Psoas muscle (tissue), 8 donors: ENCODE data around the gene TRAPPC2L. TPM values are rescaled to one million over a fixed set of nuclear protein-coding genes. Genes with fewer than 3 reads are reported as not detected.
A peak's percentile ranks its signal among the peaks of the same experiment; 100 is the strongest.

Experiments used
- ATAC-seq, 4 donors: fragments of 200-7000 bp; cut with Tn5 transposase; one replicate each; pipeline ENCODE4 v1.9.1; 2020; ENCODE audit warnings: moderate library complexity in 3 of 4, mild to moderate bottlenecking in 2 of 4
- DNase-seq, 2 donors: peaks; one replicate each; pipeline ENCODE4 v3.0.0-alpha.2; 2020
- H3K27ac ChIP-seq: fragments of 200-600 bp; one replicate; pipeline ENCODE4 v1.8.0; 2022
- H3K27me3 ChIP-seq, 3 donors: fragments of 200-600 bp in 1 of 3; one replicate each; pipeline versions ENCODE4 v1.6.1 to v1.8.0; 2013 to 2022; ENCODE audit warnings: low read length in 2 of 3, mild to moderate bottlenecking in 2 of 3, moderate library complexity in 1 of 3; ENCODE audit not compliant: insufficient read depth in 3 of 3
- H3K36me3 ChIP-seq, 2 donors: fragments of 200-600 bp in 1 of 2; one replicate each; pipeline versions ENCODE4 v1.6.1 to v1.8.0; 2013 to 2022; ENCODE audit warnings: low read depth in 1 of 2, mild to moderate bottlenecking in 1 of 2, moderate library complexity in 1 of 2; ENCODE audit not compliant: insufficient read depth in 1 of 2
- H3K4me1 ChIP-seq: fragments of 200-600 bp; one replicate; pipeline ENCODE4 v1.8.0; 2022
- H3K4me3 ChIP-seq: fragments of 200-600 bp; one replicate; pipeline ENCODE4 v1.8.0; 2022; ENCODE audit warnings: mild to moderate bottlenecking
- H3K9me3 ChIP-seq: fragments of 200-600 bp; one replicate; pipeline ENCODE4 v1.8.0; 2022
- CTCF ChIP-seq: fragments of 200-600 bp; IDR thresholded peaks from one replicate; pipeline ENCODE4 v1.8.0; 2022; ENCODE audit warnings: antibody characterized with exemption
- WGBS, 3 donors: extraction: QIAGEN DNeasy Blood & Tissue Kit; methylation state at CpG; one replicate each; pipeline versions ENCODE4 v1.1.6 to v1.1.7; 2013; 5-methylcytosine and 5-hydroxymethylcytosine counted together
- intact Hi-C, 2 donors: fragments of 100-400 bp; cut with DNase I; formaldehyde crosslinking; loops; one replicate each; pipeline versions ENCODE4 v1.11.0 to v1.14.2; 2022
- polyA plus RNA-seq, 3 donors: library from polyadenylated mRNA; stranded (reverse); fragments of 200-250 nt; gene quantifications; one replicate each; pipeline ENCODE4 v1.2.3, GENCODE V29; 2013
- total RNA-seq, 4 donors: library from RNA; stranded (reverse); fragmentation: NEBNext Ultra II Directional in 2 of 4; extraction: Animal tissue kit (Norgen Biotek cat#: 25700) in 2 of 4; gene quantifications; one replicate each; pipeline versions ENCODE4 v1.2.1 to v1.2.4, GENCODE V29; 2021 to 2023
- donor health status: healthy with polysubstance abuse.
- donor health status: DM: no; HTN: no; CAD: no; lungs with moderate emphysema.
- donor health status: Bipolar disorder and iron deficiency.
- donor health status: healthy.
- donor health status: DM: yes; HTN: yes; CAD: no.
- donor health status: DM: no; HTN: no; CAD: no.
- donor health status: DM: no; HTN: no; CAD: no.
- donor health status: DM: yes; HTN: yes; CAD: no.

The TRAPPC2L gene
- total and polyA plus RNA-seq, 7 donors = 23.9 to 42.6 (median 38.6) TPM

- no peak for TF ChIP-seq CTCF
- 80 to 84% (median 82%) methylated on average over 10 of the region's 10 CpGs for WGBS, 3 donors
- no peak for ATAC-seq
Measured at GRCh38 chr16:88815227-88815626, 41.7 kb upstream of the TRAPPC2L start.

GRCh38 chr16:88815901-88816589, 40.9 kb upstream of the TRAPPC2L start:
- H3K4me1 ChIP-seq = peaks cover 2% of the 10 kb centered on the region
- ATAC-seq (peak; percentile 31 to 48 (median 35)), DNase-seq (no peak)
- intact Hi-C loops = loop anchor here (2.0 to 10.0 kb wide), 5 partner anchors 99 to 351 kb away; partner anchors contain the start of gene ACSF3 (in 1 of the 2)
- H3K9me3 ChIP-seq = no peaks in the 10 kb centered on the region
- H3K27ac ChIP-seq = no peak overlapping the region
- H3K27me3 ChIP-seq = no peaks in the 10 kb centered on the region
- 44 to 51% (median 44%) methylated on average over 15 to 19 of the region's 19 CpGs for WGBS, 3 donors
- no peaks in the 10 kb centered on the region for H3K36me3 ChIP-seq
- H3K4me3 ChIP-seq = no peak overlapping the region
- TF ChIP-seq CTCF = peak; percentile 85

More at GRCh38 chr16:88815227-88815626, 41.7 kb upstream of the TRAPPC2L start:
- H3K4me1 ChIP-seq = peaks cover 9% of the 10 kb centered on the region
- no peaks in the 10 kb centered on the region for H3K27me3 ChIP-seq
- no peak for DNase-seq
- peaks cover under 1 to 1% of the 10 kb centered on the region in 2 donors for H3K36me3 ChIP-seq
- no peak overlapping the region for H3K27ac ChIP-seq
- intact Hi-C loops = loop anchor here (5.0 to 10.0 kb wide), 3 partner anchors 100 to 352 kb away; partner anchors contain the start of gene ACSF3 (in 1 of the 2)
- H3K4me3 ChIP-seq = no peak overlapping the region
- no peaks in the 10 kb centered on the region for H3K9me3 ChIP-seq

GRCh38 chr16:88816736-88817535, 40.0 kb upstream of the TRAPPC2L start:
- peaks cover 0 to under 1% of the 10 kb centered on the region in 2 donors for H3K36me3 ChIP-seq
- H3K4me1 ChIP-seq = no peaks in the 10 kb centered on the region
- H3K27me3 ChIP-seq = no peaks in the 10 kb centered on the region
- intact Hi-C loops = loop anchor here (2.0 to 10.0 kb wide), 5 partner anchors 98 to 350 kb away; partner anchors contain the start of gene ACSF3 (in 1 of the 2)
- H3K9me3 ChIP-seq = no peaks in the 10 kb centered on the region
- DNase-seq = no peak
- no peak overlapping the region for H3K27ac ChIP-seq
- no peak overlapping the region for H3K4me3 ChIP-seq
- 87 to 92% (median 88%) methylated on average over 38 to 41 of the region's 41 CpGs for WGBS, 3 donors
- ATAC-seq = no peak
- TF ChIP-seq CTCF = no peak

- Histone ChIP-seq H3K27ac (no peak overlapping the region), H3K4me1 (no peaks in the 10 kb centered on the region), H3K36me3 (peaks cover 0 to 10% of the 10 kb centered on the region in 2 donors), H3K4me3 (no peak overlapping the region), H3K27me3 (no peaks in the 10 kb centered on the region), H3K9me3 (no peaks in the 10 kb centered on the region)
- 82 to 84% (median 82%) methylated on average over 39 to 40 of the region's 40 CpGs for WGBS, 3 donors
- no peak for TF ChIP-seq CTCF
- ATAC-seq (no peak), DNase-seq (no peak)
- intact Hi-C loops = loop anchor here (2.0 to 10.0 kb wide), 5 partner anchors 97 to 349 kb away; partner anchors contain the start of gene ACSF3 (in 1 of the 2)
Measured at GRCh38 chr16:88817785-88818574, 38.9 kb upstream of the TRAPPC2L start.
